Measurements from ENCODE around the gene CACNA2D4.

CACNA2D4 gene

DNA sequence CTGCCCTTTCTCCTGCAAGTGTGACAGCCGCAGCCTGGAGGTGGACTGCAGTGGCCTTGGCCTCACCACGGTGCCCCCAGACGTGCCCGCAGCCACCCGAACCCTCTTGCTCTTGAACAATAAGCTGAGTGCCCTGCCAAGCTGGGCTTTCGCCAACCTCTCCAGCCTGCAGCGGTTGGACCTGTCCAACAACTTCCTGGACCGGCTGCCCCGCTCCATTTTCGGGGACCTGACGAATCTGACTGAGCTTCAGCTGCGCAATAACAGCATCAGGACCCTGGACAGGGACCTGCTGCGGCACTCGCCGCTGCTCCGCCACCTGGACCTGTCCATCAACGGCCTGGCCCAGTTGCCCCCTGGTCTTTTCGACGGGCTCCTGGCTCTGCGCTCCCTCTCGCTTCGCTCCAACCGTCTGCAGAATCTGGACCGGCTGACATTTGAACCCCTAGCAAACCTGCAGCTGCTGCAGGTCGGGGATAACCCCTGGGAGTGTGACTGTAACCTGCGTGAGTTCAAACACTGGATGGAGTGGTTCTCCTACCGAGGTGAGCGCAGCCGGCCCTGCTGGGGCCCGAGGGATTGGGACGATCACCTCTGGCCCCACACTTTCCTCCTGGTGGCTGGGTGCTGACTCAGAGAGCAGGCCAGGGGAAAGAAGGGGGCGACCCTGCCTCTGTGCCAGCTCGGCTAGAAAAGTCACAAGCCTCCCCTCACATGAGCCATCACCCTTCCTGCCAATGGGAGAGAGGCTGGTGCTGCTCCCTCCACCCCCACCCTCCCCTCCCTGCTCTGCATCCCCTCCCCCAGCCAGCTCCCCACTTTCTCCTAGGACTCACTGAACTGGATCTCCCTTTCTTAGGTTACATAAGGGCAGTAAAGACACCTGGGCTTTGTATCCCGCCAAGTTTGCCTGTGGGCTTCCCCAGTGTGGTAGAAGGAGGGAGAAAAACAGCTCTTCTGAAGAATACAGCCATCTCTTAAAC is 87.2 kb downstream of the CACNA2D4 start:
- Histone ChIP-seq H3K27ac (no peak overlapping the region), H3K4me3 (no peak overlapping the region)
- no peak for DNase-seq (ENCODE audit: low spot score)
- no peak for TF ChIP-seq CTCF (IDR thresholded peaks at IDR 0.05)

DNA sequence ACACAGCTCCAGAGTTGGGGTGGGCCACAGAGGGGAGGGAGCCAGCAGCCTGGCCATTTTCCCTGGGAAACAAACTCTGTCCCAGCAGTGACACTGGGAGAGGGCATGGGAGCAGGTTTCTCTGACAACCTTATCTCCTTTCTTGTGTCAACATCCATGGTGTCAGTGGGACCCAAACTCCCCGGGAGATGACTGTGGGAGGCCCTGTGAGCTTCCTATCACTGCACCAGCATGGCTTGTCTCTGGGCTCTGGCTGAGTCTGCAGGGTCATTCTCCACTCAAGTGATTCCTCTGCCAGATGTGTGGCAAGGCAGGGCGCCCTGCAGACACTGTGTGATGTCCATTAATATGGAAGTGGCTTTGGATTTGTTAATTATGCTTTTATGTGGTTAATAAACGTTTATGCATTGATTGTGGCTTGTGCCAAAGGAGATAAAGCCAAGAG is 88.0 kb downstream of the CACNA2D4 start:
- H3K4me3 ChIP-seq = no peak overlapping the region
- TF ChIP-seq CTCF (IDR thresholded peaks at IDR 0.05) = no peak
- H3K27ac ChIP-seq = no peak overlapping the region
- DNase-seq (ENCODE audit: low spot score) = no peak

DNA sequence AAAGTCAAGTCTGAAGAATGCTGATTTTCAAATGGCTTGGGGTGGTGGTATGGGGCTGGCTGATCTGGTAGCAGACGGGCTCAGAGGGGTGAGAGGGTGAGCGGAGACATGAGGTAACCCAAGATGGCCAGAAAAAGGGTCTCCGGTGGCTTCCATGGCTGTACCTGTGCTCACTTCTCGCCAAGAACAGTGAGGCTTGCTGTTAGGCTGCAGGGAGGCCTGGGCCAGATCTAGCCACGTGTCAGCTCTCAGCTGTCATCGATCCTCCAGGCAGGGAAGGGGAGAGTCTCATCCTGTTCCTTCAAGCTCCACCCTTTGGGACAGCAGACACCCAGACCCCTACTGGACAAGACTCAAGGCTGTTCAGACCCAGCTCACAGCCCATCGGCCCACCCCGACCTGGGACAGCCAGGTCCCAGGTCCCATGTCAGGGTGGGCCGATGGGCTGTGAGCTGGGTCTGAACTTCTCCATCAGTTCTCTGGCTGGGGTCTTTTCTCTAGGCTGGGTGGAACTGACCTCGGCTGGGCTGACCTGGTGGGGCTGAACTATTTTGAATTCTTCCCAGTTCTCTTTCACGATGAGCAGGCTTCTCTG is 89.0 kb downstream of the CACNA2D4 start:
- DNase-seq (ENCODE audit: low spot score) = no peak
- no peak overlapping the region for H3K4me3 ChIP-seq
- TF ChIP-seq CTCF (IDR thresholded peaks at IDR 0.05) = no peak
- no peak overlapping the region for H3K27ac ChIP-seq

- no peak for DNase-seq (ENCODE audit: low spot score)
- H3K4me3 ChIP-seq = no peak overlapping the region
- no peak for TF ChIP-seq CTCF (IDR thresholded peaks at IDR 0.05)
- H3K27ac ChIP-seq = no peak overlapping the region
These were observed 89.6 kb downstream of the CACNA2D4 start for GRCh38 chr12:1828856-1829255.

DNA sequence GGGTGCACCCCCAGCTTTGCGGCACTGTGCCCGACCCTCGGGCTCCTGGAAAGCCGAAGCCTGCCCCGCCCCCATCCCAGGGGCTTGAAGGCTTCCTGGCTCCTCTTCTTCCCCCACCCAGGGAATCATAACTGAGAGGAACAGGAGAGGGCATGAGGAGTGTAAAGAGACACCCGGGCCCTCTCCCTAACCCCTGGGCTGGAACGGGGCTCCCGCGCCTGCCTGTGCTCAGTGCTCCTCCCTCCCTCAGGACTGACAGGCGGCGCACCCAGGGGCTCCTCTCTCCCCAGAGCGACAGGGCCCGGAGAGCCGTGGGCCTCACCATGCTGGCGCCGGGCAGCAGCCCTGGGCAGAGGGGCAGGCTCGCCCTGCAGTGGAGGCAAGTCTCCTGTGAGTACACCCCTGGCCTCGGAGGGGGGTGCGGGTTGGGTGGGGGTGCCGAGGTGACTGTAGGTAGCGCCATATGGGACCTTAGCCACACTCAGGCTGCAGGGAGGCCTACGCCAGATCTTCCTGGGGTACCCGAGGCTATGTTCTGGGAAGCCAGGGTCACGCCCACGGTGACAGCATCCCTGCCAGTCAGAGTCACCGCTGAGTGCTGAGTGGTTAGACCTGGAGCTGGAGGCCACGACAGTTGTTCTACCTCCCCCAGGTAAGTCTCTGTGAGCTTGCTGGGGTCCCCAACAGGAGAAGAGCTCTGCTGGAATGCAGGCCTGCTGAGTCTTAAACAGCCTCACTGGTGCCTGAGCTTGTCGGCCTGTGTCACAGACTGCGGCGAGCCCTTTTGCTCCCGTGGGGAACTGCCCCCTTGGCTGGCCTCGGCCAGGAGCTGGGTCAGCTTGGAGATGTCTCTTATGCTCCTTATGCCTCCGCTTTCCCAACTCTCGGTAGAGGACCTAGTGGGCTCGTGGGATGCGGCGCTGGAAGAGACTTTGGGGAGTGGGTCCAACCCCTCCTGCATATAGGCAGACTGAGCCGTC is 90.3 kb downstream of the CACNA2D4 start:
- DNase-seq (ENCODE audit: low spot score) = no peak
- TF ChIP-seq CTCF (IDR thresholded peaks at IDR 0.05) = no peak
- no peak overlapping the region for H3K27ac ChIP-seq
- no peak overlapping the region for H3K4me3 ChIP-seq

DNA sequence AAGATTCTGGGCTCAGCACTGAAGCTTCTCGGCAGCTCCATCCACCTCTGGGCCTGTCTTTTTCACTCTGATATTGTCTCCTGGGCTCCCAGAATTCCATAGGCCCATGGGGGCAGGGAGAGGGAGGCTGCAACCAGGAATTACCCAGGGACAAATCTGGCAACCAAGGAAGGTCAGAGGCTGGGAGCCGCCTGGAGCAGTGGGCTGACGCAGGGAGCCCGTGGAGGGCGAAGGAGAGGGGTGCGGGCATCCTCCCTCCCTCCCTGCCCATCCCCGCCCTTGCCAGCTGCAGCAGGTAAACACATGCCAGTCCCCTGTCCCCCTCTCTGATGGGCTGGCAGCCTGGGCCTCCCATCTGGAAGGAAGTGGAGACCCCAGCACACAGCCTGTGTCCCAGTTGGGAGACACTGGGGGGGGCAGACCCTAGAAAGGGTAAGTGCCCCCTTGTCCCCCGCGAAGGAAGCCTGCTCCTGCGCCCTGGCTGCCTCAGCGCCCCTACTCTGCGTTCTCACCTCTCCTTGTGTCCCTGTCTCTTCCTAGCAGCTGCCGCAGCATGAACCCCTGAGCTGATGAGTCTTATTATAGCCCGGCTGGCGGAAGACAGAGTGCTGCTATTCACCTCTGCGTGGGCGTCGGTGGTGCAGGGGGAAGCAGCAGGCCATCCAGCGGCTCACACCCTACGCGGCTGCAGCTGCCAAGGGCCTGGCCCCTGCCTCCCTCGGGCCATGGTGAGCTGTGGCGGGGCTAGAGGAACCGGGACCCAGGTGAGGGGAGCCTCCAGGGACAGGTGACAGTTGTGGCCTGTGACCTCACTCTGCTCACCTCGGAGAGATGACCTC is 91.4 kb downstream of the CACNA2D4 start:
- DNase-seq (ENCODE audit: low spot score) = no peak
- Histone ChIP-seq H3K4me3 (no peak overlapping the region), H3K27ac (no peak overlapping the region)
- TF ChIP-seq CTCF (IDR thresholded peaks at IDR 0.05) = no peak

Data from coronary artery (tissue), 2 donors.